A549 treated with Mapracorat at 1 μM for 4 hours (cell line): Measurements from ENCODE around the gene EIF3J. TPM values are rescaled to one million over a fixed set of nuclear protein-coding genes. Genes with fewer than 3 reads are reported as not detected.

ENCODE experiments used
- total RNA-seq: library from RNA; stranded (reverse); fragments of 200-300 nt; extraction: Qiagen RNA extraction; gene quantifications from 5 replicates; pipeline ENCODE4 v1.2.3, GENCODE V29; 2022

EIF3J gene
- total RNA-seq, result 78.7 to 119 TPM (median 87.3 TPM) in 5 replicates

GRCh38 chr15:44536962-44537734 is at the start of gene EIF3J:
Gene EIF3J, plus strand, starts transcription at chr15:44537147. Its CDS starts 48 bp downstream, at chr15:44537195.

Other genes with a start within 250 kb of the EIF3J start
- gene GOLM2, start 248.4 kb upstream of the EIF3J start, total RNA-seq, result 19.8 to 26.0 TPM (median 24.6 TPM) in 5 replicates
- 10.8 to 23.1 TPM (median 15.1 TPM) in 5 replicates for gene CTDSPL2, start 109.5 kb upstream of the EIF3J start, total RNA-seq
- gene SPG11, start 126.5 kb downstream of the EIF3J start, total RNA-seq, result 7.9 to 10.2 TPM (median 8.8 TPM) in 5 replicates
- 0.23 to 0.29 TPM (median 0.23 TPM) in 3 of 5 replicates, not detected in the others for gene PATL2, start 174.2 kb downstream of the EIF3J start, total RNA-seq
- 405 to 526 TPM (median 431 TPM) in 5 replicates for gene B2M, start 174.4 kb downstream of the EIF3J start, total RNA-seq
- gene TRIM69, start 199.4 kb downstream of the EIF3J start, total RNA-seq, result 4.2 to 6.8 TPM (median 5.1 TPM) in 5 replicates